Glutamatergic neuron (in vitro differentiated cells): ENCODE data around the gene BMX. TPM values are rescaled to one million over a fixed set of nuclear protein-coding genes. Genes with fewer than 3 reads are reported as not detected.

Source experiments
- DNase-seq: peaks from one replicate; pipeline ENCODE4 v3.0.0; 2022
- H3K27ac Mint-ChIP-seq: one replicate; pipeline ENCODE4 v1.8.0; 2020; ENCODE audit warnings: mild to moderate bottlenecking, mixed read lengths, inconsistent platforms; ENCODE audit not compliant: unreplicated experiment
- H3K27me3 Mint-ChIP-seq: one replicate; pipeline ENCODE4 v1.8.0; 2020; ENCODE audit warnings: mild to moderate bottlenecking, moderate library complexity, mixed read lengths, inconsistent platforms; ENCODE audit not compliant: unreplicated experiment
- H3K36me3 Mint-ChIP-seq: one replicate; pipeline ENCODE4 v1.8.0; 2020; ENCODE audit warnings: mild to moderate bottlenecking, mixed read lengths, inconsistent platforms; ENCODE audit not compliant: unreplicated experiment
- H3K4me1 Mint-ChIP-seq: one replicate; pipeline ENCODE4 v1.8.0; 2020; ENCODE audit warnings: mild to moderate bottlenecking, low read depth, mixed read lengths, inconsistent platforms; ENCODE audit not compliant: unreplicated experiment
- H3K4me3 Mint-ChIP-seq: one replicate; pipeline ENCODE4 v1.8.0; 2020; ENCODE audit warnings: mild to moderate bottlenecking, mixed read lengths, inconsistent platforms; ENCODE audit not compliant: unreplicated experiment
- H3K9me3 Mint-ChIP-seq: one replicate; pipeline ENCODE4 v1.8.0; 2020; ENCODE audit warnings: mild to moderate bottlenecking, moderate library complexity, mixed read lengths, inconsistent platforms; ENCODE audit not compliant: unreplicated experiment
- CTCF ChIP-seq: fragments of 200-600 bp; sonication (generic); IDR thresholded peaks from one replicate; pipeline ENCODE4 v1.5.0; 2021; ENCODE audit not compliant: partially characterized antibody, unreplicated experiment
- total RNA-seq: library from RNA; stranded (reverse); fragmentation: NEBNext Ultra II Directional; extraction: Animal tissue kit (Norgen Biotek cat#: 25700); gene quantifications from one replicate; pipeline ENCODE4 v1.2.1, GENCODE V29; 2021; ENCODE audit not compliant: unreplicated experiment

The BMX gene
- total RNA-seq, 1 donor from 2014 or later: not detected

GRCh38 chrX:15511563-15511962 lies 11.0 kb downstream of the BMX start:
- Mint-ChIP-seq H3K9me3 (no peaks in the 10 kb centered on the region), H3K27ac (no peak overlapping the region), H3K27me3 (no peaks in the 10 kb centered on the region), H3K4me1 (no peaks in the 10 kb centered on the region), H3K36me3 (no peaks in the 10 kb centered on the region), H3K4me3 (no peak overlapping the region)
- no peak for TF ChIP-seq CTCF
- DNase-seq: no peak

GRCh38 chrX:15512401-15512965 lies 11.9 kb downstream of the BMX start:
- H3K4me1 Mint-ChIP-seq: no peaks in the 10 kb centered on the region
- H3K9me3 Mint-ChIP-seq: no peaks in the 10 kb centered on the region
- no peak overlapping the region for H3K4me3 Mint-ChIP-seq
- H3K27me3 Mint-ChIP-seq: no peaks in the 10 kb centered on the region
- no peak overlapping the region for H3K27ac Mint-ChIP-seq
- no peak for TF ChIP-seq CTCF
- no peaks in the 10 kb centered on the region for H3K36me3 Mint-ChIP-seq
- DNase-seq: no peak

GRCh38 chrX:15514279-15514678 lies 13.7 kb downstream of the BMX start:
- Mint-ChIP-seq H3K27me3 (peaks cover 1% of the 10 kb centered on the region), H3K36me3 (no peaks in the 10 kb centered on the region), H3K27ac (no peak overlapping the region), H3K9me3 (no peaks in the 10 kb centered on the region), H3K4me1 (no peaks in the 10 kb centered on the region), H3K4me3 (no peak overlapping the region)
- no peak for TF ChIP-seq CTCF
- DNase-seq: no peak

GRCh38 chrX:15515931-15516330 lies 15.3 kb downstream of the BMX start:
- no peak for DNase-seq
- Mint-ChIP-seq H3K27ac (no peak overlapping the region), H3K4me3 (no peak overlapping the region)

More at GRCh38 chrX:15515931-15516330, 15.3 kb downstream of the BMX start:
- Mint-ChIP-seq H3K9me3 (no peaks in the 10 kb centered on the region), H3K36me3 (no peaks in the 10 kb centered on the region), H3K27me3 (peaks cover 1% of the 10 kb centered on the region), H3K4me1 (no peaks in the 10 kb centered on the region)
- TF ChIP-seq CTCF: no peak
